Right cardiac atrium (tissue), 5 donors: ENCODE measurements around the gene SYT9. TPM values are rescaled to one million over a fixed set of nuclear protein-coding genes. Genes with fewer than 3 reads are reported as not detected.

Experiments
- ATAC-seq, 2 donors: fragments of 200-7000 bp; cut with Tn5 transposase; one replicate each; pipeline versions ENCODE4 v1.8.0 to v1.9.1; 2020; ENCODE audit warnings: moderate library complexity in 2 of 2, mild to moderate bottlenecking in 1 of 2
- DNase-seq, 3 donors: peaks; one replicate each; pipeline ENCODE4 v3.0.0-alpha.2; 2020
- H3K27ac ChIP-seq: one replicate; pipeline ENCODE4 v1.5.1; 2013; ENCODE audit warnings: mild to moderate bottlenecking, low read length, control low read depth, moderate library complexity
- H3K27me3 ChIP-seq: one replicate; pipeline ENCODE4 v1.6.1; 2013; ENCODE audit not compliant: control insufficient read depth, insufficient read depth
- H3K4me1 ChIP-seq: one replicate; pipeline ENCODE4 v1.6.1; 2013; ENCODE audit warnings: low read length; ENCODE audit not compliant: control insufficient read depth, insufficient read depth
- H3K4me3 ChIP-seq: one replicate; pipeline ENCODE4 v1.5.1; 2013; ENCODE audit warnings: low read length, control low read depth
- H3K9me3 ChIP-seq: one replicate; pipeline ENCODE4 v1.6.1; 2013; ENCODE audit warnings: low read length; ENCODE audit not compliant: control insufficient read depth
- WGBS: extraction: QIAGEN DNeasy Blood & Tissue Kit; methylation state at CpG from one replicate; pipeline ENCODE4 v1.1.7; 2013; 5-methylcytosine and 5-hydroxymethylcytosine counted together
- intact Hi-C, 4 donors: fragments of 100-400 bp; cut with DNase I; formaldehyde crosslinking; loops; one replicate each; pipeline versions ENCODE4 v1.11.0 to v1.14.0; 2022 to 2023
- polyA plus RNA-seq: library from polyadenylated mRNA; stranded (reverse); fragments of 200-250 nt; gene quantifications from one replicate; pipeline ENCODE4 v1.2.3, GENCODE V29; 2013
- total RNA-seq, 4 donors: library from RNA; stranded (reverse); fragmentation: NEBNext Ultra II Directional; extraction: Animal tissue kit (Norgen Biotek cat#: 25700); gene quantifications; one replicate each; pipeline ENCODE4 v1.2.1, GENCODE V29; 2021
- donor health status: healthy with polysubstance abuse.
- donor health status: DM: no; HTN: yes; CAD: no.
- donor health status: DM: no; HTN: no; CAD: no.
- donor health status: DM: no; HTN: yes; CAD: no; lungs with severe emphysema.
- donor health status: DM: yes; HTN: yes; CAD: no.

The SYT9 gene
- total and polyA plus RNA-seq, 5 donors, result 0.06 to 0.11 (median 0.08) TPM; not detected in 1

GRCh38 chr11:7251487-7251835 lies 243 bp upstream of the SYT9 start:
- Histone ChIP-seq H3K27me3 (no peaks in the 10 kb centered on the region), H3K4me1 (no peaks in the 10 kb centered on the region)
- intact Hi-C loops, result no loop called here

DNA sequence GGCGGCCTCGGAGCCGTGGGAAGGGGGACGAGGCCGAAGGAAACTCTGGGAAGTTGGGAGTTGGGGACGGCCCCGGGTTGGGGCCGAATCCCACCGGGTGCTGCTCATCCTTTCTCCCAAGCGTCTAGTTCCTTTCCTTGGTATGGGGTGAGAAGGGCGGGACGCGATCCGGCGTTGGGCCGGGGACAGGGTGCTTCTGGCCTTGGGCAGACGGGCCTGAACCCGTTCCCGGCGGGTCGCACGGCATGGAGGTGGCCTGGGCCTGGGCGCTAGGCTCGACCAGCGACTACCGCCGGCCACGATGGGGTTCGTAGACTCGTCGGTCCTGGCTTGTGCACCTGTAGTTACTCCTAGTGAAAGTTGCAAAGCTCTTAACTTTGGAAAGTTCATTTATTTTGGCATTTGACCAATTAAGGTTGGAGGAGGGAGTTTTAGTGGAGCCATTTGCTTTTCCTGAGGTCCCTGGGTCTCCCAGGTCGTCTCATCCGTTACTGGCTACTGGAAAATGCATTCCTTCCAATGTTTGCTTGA lies 1.0 kb downstream of the SYT9 start:
- intact Hi-C loops, result no loop called here
- H3K4me1 ChIP-seq, result no peaks in the 10 kb centered on the region
- WGBS, result 16% methylated on average over 33 of the region's 33 CpGs
- no peak overlapping the region for H3K27ac ChIP-seq
- ATAC-seq (peak; percentile 10 to 12), DNase-seq (peak; percentile 12 to 33 (median 21))
- H3K4me3 ChIP-seq, result peak overlapping the region; percentile 30
- H3K27me3 ChIP-seq, result no peaks in the 10 kb centered on the region
- H3K9me3 ChIP-seq, result no peaks in the 10 kb centered on the region

More at GRCh38 chr11:7251487-7251835, 243 bp upstream of the SYT9 start:
- no peaks in the 10 kb centered on the region for H3K9me3 ChIP-seq
- DNase-seq (no peak), ATAC-seq (no peak)
- H3K4me3 ChIP-seq, result peak overlapping the region; percentile 30
- WGBS, result 5% methylated on average over 28 of the region's 28 CpGs
- H3K27ac ChIP-seq, result no peak overlapping the region

DNA sequence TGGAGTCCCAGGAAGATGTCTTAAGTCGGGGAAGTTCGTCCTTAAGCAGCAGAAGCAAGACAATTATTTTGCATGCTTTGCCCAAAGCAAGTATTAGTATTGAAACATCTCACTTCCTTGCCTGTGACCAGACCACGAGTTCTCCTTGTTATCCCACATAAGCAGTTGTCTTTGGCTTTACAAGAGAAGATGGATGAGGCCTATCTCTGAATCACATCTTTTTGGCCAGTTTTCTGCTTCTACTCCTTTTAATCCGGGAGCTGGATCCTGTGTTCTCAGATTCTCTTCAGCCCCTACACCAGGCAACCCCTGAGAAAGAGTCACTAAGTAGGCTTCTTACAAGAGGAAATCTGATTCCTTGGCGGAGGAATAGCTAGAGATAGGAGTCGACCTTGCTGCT lies 2.1 kb downstream of the SYT9 start:
- Histone ChIP-seq H3K4me1 (no peaks in the 10 kb centered on the region), H3K27me3 (no peaks in the 10 kb centered on the region), H3K9me3 (no peaks in the 10 kb centered on the region), H3K4me3 (no peak overlapping the region), H3K27ac (no peak overlapping the region)
- ATAC-seq (no peak), DNase-seq (no peak)
- WGBS, result 61% methylated on average over 6 of the region's 6 CpGs
- intact Hi-C loops, result no loop called here

GRCh38 chr11:7254731-7255291 lies 3.1 kb downstream of the SYT9 start:
- intact Hi-C loops, result no loop called here
- no peak overlapping the region for H3K27ac ChIP-seq
- H3K9me3 ChIP-seq, result no peaks in the 10 kb centered on the region
- ATAC-seq (no peak), DNase-seq (no peak)
- H3K27me3 ChIP-seq, result no peaks in the 10 kb centered on the region
- no peaks in the 10 kb centered on the region for H3K4me1 ChIP-seq
- H3K4me3 ChIP-seq, result no peak overlapping the region
- 77% methylated on average over 3 of the region's 3 CpGs for WGBS

DNA sequence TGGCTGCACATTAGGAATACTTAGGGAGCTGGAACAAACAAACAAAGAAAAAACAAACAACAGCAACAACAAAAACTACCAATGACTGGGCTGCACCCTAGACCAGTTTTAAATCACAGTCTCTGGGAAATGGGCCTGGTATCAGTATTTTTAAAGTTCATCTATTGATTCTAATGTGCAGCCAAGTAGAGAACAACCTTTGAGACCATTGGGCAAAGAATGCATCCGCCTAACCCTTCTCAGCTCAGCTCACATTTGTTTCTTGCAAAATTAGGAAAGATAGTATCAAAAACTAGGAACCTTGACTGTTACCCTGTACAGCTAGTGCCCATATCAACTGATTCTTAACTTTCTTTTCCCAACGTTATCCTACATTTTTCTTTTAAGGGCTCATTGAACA lies 5.2 kb downstream of the SYT9 start:
- ATAC-seq (no peak), DNase-seq (no peak)
- intact Hi-C loops, result no loop called here
- Histone ChIP-seq H3K4me1 (no peaks in the 10 kb centered on the region), H3K4me3 (no peak overlapping the region), H3K27me3 (no peaks in the 10 kb centered on the region), H3K9me3 (no peaks in the 10 kb centered on the region), H3K27ac (no peak overlapping the region)
- WGBS, result 28% methylated on average over 2 of the region's 2 CpGs

DNA sequence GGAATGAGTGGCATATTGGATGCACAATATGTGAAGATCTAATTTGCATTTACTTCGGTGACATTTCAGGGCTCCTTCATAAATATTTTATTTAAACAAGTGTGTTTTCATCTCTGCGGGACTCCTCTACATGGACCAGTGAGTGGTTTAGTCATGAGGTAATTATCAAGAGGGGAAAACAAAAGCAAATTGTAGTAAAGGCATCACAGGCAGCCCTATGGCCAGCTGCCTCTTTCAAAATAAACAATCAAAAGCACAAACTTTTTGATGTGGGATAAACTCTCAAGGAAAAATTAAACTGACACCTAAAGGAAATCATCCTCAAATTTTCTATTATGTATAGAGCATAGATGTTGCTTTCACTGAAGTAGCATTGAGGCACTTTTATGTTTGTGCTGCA lies 6.0 kb downstream of the SYT9 start:
- H3K4me1 ChIP-seq, result no peaks in the 10 kb centered on the region
- no peak for ATAC-seq

GRCh38 chr11:7261578-7261977 lies 9.9 kb downstream of the SYT9 start:
- DNase-seq (no peak), ATAC-seq (no peak)
- Histone ChIP-seq H3K9me3 (no peaks in the 10 kb centered on the region), H3K27me3 (no peaks in the 10 kb centered on the region), H3K27ac (no peak overlapping the region), H3K4me1 (no peaks in the 10 kb centered on the region), H3K4me3 (no peak overlapping the region)
- 82% methylated on average over 5 of the region's 5 CpGs for WGBS
- intact Hi-C loops, result no loop called here

More for the DNA sequence above, 6.0 kb downstream of the SYT9 start:
- 70% methylated on average over 2 of the region's 2 CpGs for WGBS
- Histone ChIP-seq H3K9me3 (no peaks in the 10 kb centered on the region), H3K27ac (no peak overlapping the region), H3K4me3 (no peak overlapping the region), H3K27me3 (no peaks in the 10 kb centered on the region)
- intact Hi-C loops, result no loop called here
- DNase-seq, result no peak

DNA sequence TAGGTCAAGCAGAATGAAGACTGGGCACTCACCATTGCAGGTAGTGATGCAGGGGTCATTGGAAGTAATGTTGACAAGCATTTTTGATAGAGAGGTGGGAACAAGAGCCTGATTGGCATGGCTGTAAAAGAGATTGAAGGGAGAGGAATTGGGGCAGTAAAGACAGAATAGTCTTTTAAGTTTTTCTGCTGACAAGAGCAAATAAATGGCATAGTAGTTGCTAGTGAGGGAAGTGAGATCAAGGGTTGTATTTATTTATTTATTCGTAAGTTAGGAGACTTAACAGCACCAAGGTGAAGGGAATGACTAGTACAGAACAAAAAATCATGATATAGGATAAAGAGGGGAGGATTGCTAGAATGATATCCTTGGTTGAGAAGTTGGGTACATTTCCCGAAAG lies 11.0 kb downstream of the SYT9 start:
- H3K27me3 ChIP-seq, result no peaks in the 10 kb centered on the region
- no peak overlapping the region for H3K4me3 ChIP-seq
- H3K9me3 ChIP-seq, result no peaks in the 10 kb centered on the region
- 27% methylated on average over 2 of the region's 2 CpGs for WGBS
- H3K4me1 ChIP-seq, result no peaks in the 10 kb centered on the region
- ATAC-seq (no peak), DNase-seq (no peak)
- H3K27ac ChIP-seq, result no peak overlapping the region
- intact Hi-C loops, result no loop called here

- Histone ChIP-seq H3K9me3 (no peaks in the 10 kb centered on the region), H3K27ac (no peak overlapping the region), H3K4me1 (no peaks in the 10 kb centered on the region), H3K4me3 (no peak overlapping the region), H3K27me3 (no peaks in the 10 kb centered on the region)
- no peak for DNase-seq
- ATAC-seq, result no peak
- intact Hi-C loops, result no loop called here
These were observed 12.1 kb downstream of the SYT9 start for GRCh38 chr11:7263842-7264241.

DNA sequence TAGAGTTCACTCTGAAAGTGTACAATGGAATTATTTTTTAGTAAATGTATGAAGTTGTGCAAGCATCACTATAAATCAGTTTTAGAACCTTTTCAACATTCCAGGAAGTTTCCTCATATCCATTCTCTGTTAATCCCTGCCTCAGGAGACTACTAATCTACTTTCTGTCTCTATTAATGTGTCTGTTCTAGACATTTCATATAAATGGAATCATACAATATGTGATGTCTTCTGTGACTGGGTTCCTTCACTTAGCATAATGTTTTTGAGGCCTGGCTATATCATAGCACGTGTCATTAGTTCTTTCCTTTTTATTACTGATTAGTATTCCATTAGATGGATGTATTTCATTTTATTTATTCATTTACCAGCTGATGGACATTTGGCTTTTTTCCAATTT lies 17.1 kb downstream of the SYT9 start:
- intact Hi-C loops, result no loop called here
- Histone ChIP-seq H3K27ac (no peak overlapping the region), H3K9me3 (no peaks in the 10 kb centered on the region), H3K4me1 (no peaks in the 10 kb centered on the region), H3K27me3 (no peaks in the 10 kb centered on the region), H3K4me3 (no peak overlapping the region)
- ATAC-seq (no peak), DNase-seq (no peak)
- 50% methylated on average over 1 of the region's 1 CpG for WGBS

DNA sequence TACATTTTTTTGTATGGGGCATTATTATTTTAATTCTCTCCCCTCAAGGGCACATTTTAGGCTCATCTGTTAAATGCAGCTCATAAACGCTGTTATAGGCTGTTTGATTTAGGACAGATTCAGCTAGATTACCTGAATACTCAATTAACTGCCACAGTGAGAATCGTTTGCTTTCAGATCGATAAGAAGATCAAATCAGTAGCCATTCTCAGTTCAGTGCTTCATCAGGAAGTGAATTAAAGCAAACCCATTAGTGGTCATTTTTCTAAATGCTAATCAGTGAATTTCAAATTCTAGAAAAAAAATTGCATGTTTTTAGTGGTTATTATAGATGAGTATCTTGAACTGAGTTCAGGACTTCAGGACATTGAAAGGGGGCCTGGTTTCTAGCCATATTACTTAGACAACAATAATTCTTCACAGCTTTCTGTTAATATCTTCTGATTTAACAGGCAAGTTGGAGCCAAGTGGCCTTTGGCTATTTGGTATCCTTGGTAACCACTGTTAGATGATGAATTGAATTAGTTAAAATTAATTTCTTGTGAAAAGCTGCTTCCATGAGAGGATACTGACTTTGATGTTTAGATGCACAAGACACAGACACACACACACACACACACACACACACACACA lies 18.6 kb downstream of the SYT9 start:
- 59% methylated on average over 3 of the region's 3 CpGs for WGBS
- H3K4me1 ChIP-seq, result no peaks in the 10 kb centered on the region
- H3K27me3 ChIP-seq, result no peaks in the 10 kb centered on the region
- DNase-seq (no peak), ATAC-seq (no peak)
- no peaks in the 10 kb centered on the region for H3K9me3 ChIP-seq
- H3K27ac ChIP-seq, result no peak overlapping the region
- H3K4me3 ChIP-seq, result no peak overlapping the region
- intact Hi-C loops, result no loop called here

- Histone ChIP-seq H3K4me3 (no peak overlapping the region), H3K27me3 (no peaks in the 10 kb centered on the region), H3K27ac (no peak overlapping the region), H3K4me1 (no peaks in the 10 kb centered on the region), H3K9me3 (no peaks in the 10 kb centered on the region)
- DNase-seq (no peak), ATAC-seq (no peak)
- 32% methylated on average over 2 of the region's 2 CpGs for WGBS
- intact Hi-C loops, result no loop called here
These were observed 20.7 kb downstream of the SYT9 start for GRCh38 chr11:7272373-7272772.
